Liver (tissue), 9 donors: ENCODE measurements around the gene DAAM1. TPM values are rescaled to one million over a fixed set of nuclear protein-coding genes. Genes with fewer than 3 reads are reported as not detected.

Experiments
- DNase-seq: peaks from one replicate; pipeline ENCODE4 v3.0.0-alpha.2; 2017; ENCODE audit warnings: low spot score
- H3K27ac ChIP-seq, 2 donors: one replicate each; pipeline ENCODE4 v1.7.0; 2013; ENCODE audit warnings: inconsistent platforms in 2 of 2, low read length in 2 of 2, control low read depth in 1 of 2, low read depth in 1 of 2, mild to moderate bottlenecking in 1 of 2
- H3K27me3 ChIP-seq, 4 donors: one replicate each; pipeline versions ENCODE4 v1.6.1 to v1.7.0; 2013; ENCODE audit warnings: low read length in 3 of 4, inconsistent platforms in 1 of 4, mild to moderate bottlenecking in 1 of 4, moderate library complexity in 1 of 4; ENCODE audit not compliant: control insufficient read depth in 4 of 4, insufficient read depth in 4 of 4
- H3K36me3 ChIP-seq, 4 donors: one replicate each; pipeline versions ENCODE4 v1.6.1 to v1.7.0; 2013; ENCODE audit warnings: low read length in 3 of 4, mild to moderate bottlenecking in 3 of 4, low read depth in 1 of 4, moderate library complexity in 1 of 4; ENCODE audit not compliant: control insufficient read depth in 4 of 4, insufficient read depth in 3 of 4
- H3K4me1 ChIP-seq, 4 donors: one replicate each; pipeline versions ENCODE4 v1.6.1 to v1.7.0; 2013; ENCODE audit warnings: low read length in 3 of 4, mild to moderate bottlenecking in 3 of 4, moderate library complexity in 1 of 4; ENCODE audit not compliant: control insufficient read depth in 4 of 4, insufficient read depth in 4 of 4
- H3K4me3 ChIP-seq, 3 donors: one replicate each; pipeline versions ENCODE4 v1.6.1 to v1.7.0; 2013; ENCODE audit warnings: low read length in 3 of 3, control low read depth in 1 of 3, low read depth in 1 of 3, mild to moderate bottlenecking in 1 of 3
- H3K9ac ChIP-seq, 2 donors: one replicate each; pipeline ENCODE4 v1.7.0; 2013; ENCODE audit warnings: low read length in 2 of 2, mild to moderate bottlenecking in 2 of 2, moderate library complexity in 2 of 2, control low read depth in 1 of 2, low read depth in 1 of 2
- H3K9me3 ChIP-seq, 4 donors: one replicate each; pipeline versions ENCODE4 v1.6.1 to v1.7.0; 2013; ENCODE audit warnings: low read length in 3 of 4; ENCODE audit not compliant: control insufficient read depth in 4 of 4
- ATF3 ChIP-seq: IDR thresholded peaks from 2 replicates; pipeline ENCODE4 v1.6.1; 2016; ENCODE audit warnings: antibody characterized with exemption
- EGR1 ChIP-seq, 2 donors: IDR thresholded peaks; 2 replicates each; pipeline ENCODE4 v1.6.1; 2016 to 2018; ENCODE audit warnings: antibody characterized with exemption in 2 of 2, low read depth in 2 of 2
- FOXA1 ChIP-seq: IDR thresholded peaks from 2 replicates; pipeline ENCODE4 v1.6.1; 2016; ENCODE audit warnings: antibody characterized with exemption
- FOXA2 ChIP-seq: IDR thresholded peaks from 2 replicates; pipeline ENCODE4 v1.6.1; 2016; ENCODE audit warnings: antibody characterized with exemption
- GABPA ChIP-seq, 2 donors: IDR thresholded peaks in 1 of 2; conservative IDR thresholded peaks in 1 of 2; 2 replicates each; pipeline ENCODE4 v1.6.1; 2016; ENCODE audit warnings: antibody characterized with exemption in 2 of 2, mild to moderate bottlenecking in 1 of 2, moderate library complexity in 1 of 2
- HNF4A ChIP-seq, 2 donors: conservative IDR thresholded peaks; 2 replicates each; pipeline ENCODE4 v1.6.1; 2016; ENCODE audit warnings: antibody characterized with exemption in 2 of 2, mild to moderate bottlenecking in 2 of 2
- HNF4G ChIP-seq: IDR thresholded peaks from 2 replicates; pipeline ENCODE4 v1.6.1; 2016; ENCODE audit warnings: antibody characterized with exemption
- JUND ChIP-seq, 2 donors: IDR thresholded peaks; 2 replicates each; pipeline ENCODE4 v1.6.1; 2016; ENCODE audit warnings: antibody characterized with exemption in 2 of 2
- NR2F2 ChIP-seq: IDR thresholded peaks from 2 replicates; pipeline ENCODE4 v1.6.1; 2016; ENCODE audit warnings: antibody characterized with exemption
- RAD21 ChIP-seq, 2 donors: IDR thresholded peaks; 2 replicates each; pipeline ENCODE4 v1.6.1; 2016; ENCODE audit warnings: antibody characterized with exemption in 2 of 2, mild to moderate bottlenecking in 2 of 2
- REST ChIP-seq: IDR thresholded peaks from 2 replicates; pipeline ENCODE4 v1.6.1; 2016; ENCODE audit warnings: antibody characterized with exemption, mild to moderate bottlenecking
- RXRA ChIP-seq, 2 donors: IDR thresholded peaks; 2 replicates each; pipeline ENCODE4 v1.6.1; 2017 to 2018; ENCODE audit warnings: antibody characterized with exemption in 2 of 2, mild to moderate bottlenecking in 1 of 2
- SP1 ChIP-seq: IDR thresholded peaks from 2 replicates; pipeline ENCODE4 v1.6.1; 2018; ENCODE audit warnings: antibody characterized with exemption, mild to moderate bottlenecking
- TAF1 ChIP-seq: conservative IDR thresholded peaks from 2 replicates; pipeline ENCODE4 v1.6.1; 2016; ENCODE audit warnings: antibody characterized with exemption, mild to moderate bottlenecking
- YY1 ChIP-seq: IDR thresholded peaks from 2 replicates; pipeline ENCODE4 v1.6.1; 2016; ENCODE audit warnings: antibody characterized with exemption, mild to moderate bottlenecking
- ZBTB33 ChIP-seq: IDR thresholded peaks from 2 replicates; pipeline ENCODE4 v1.6.1; 2016; ENCODE audit warnings: antibody characterized with exemption
- WGBS: extraction: QIAGEN DNeasy Blood & Tissue Kit; methylation state at CpG from one replicate; pipeline ENCODE4 v1.1.7; 2013; 5-methylcytosine and 5-hydroxymethylcytosine counted together
- polyA plus RNA-seq, 2 donors: library from polyadenylated mRNA; stranded (reverse) in 1 of 2; unstranded in 1 of 2; fragments of 200-250 nt in 1 of 2; fragments of >200 nt in 1 of 2; fragmentation: Nextera tagmentation in 1 of 2; extraction: Ambion mirVana in 1 of 2; gene quantifications; one replicate each; pipeline versions ENCODE4 v1.2.1 to v1.2.3, GENCODE V29; 2013 to 2015
- total RNA-seq, 2 donors: library from RNA; depleted of rRNA; stranded (reverse); fragments of >200 nt; gene quantifications; one replicate each; pipeline ENCODE4 v1.2.3, GENCODE V29; 2014
- donor health status: healthy.
- donor health status: healthy.
- donor health status: healthy.
- donor health status: healthy.
- donor health status: healthy.

Gene DAAM1
- total and polyA plus RNA-seq, 4 donors = 9.5 to 28.4 (median 18.5) TPM

GRCh38 chr14:59228421-59228820 lies 40.0 kb downstream of the DAAM1 start:
- Histone ChIP-seq H3K36me3 (no peaks in the 10 kb centered on the region), H3K9ac (no peak overlapping the region), H3K27ac (no peak overlapping the region), H3K27me3 (no peaks in the 10 kb centered on the region), H3K4me3 (no peak overlapping the region), H3K9me3 (no peaks in the 10 kb centered on the region), H3K4me1 (peaks cover 0 to 1% (median 0%) of the 10 kb centered on the region in 4 donors)
- no peak for DNase-seq
- WGBS = 89% methylated on average over 3 of the region's 3 CpGs
- TF ChIP-seq RXRA (IDR thresholded peaks at IDR 0.05) (no peak), RAD21 (IDR thresholded peaks at IDR 0.05) (no peak), YY1 (no peak), JUND (IDR thresholded peaks at IDR 0.05) (no peak), EGR1 (IDR thresholded peaks at IDR 0.05; ENCODE audit: low read depth in 2 of 2) (no peak), SP1 (no peak), ATF3 (no peak), FOXA1 (no peak), HNF4G (no peak)

- Histone ChIP-seq H3K4me1 (peaks cover 0 to 1% (median 0%) of the 10 kb centered on the region in 4 donors), H3K27me3 (no peaks in the 10 kb centered on the region), H3K9ac (no peak overlapping the region), H3K36me3 (no peaks in the 10 kb centered on the region), H3K9me3 (no peaks in the 10 kb centered on the region), H3K4me3 (no peak overlapping the region), H3K27ac (no peak overlapping the region)
- DNase-seq = no peak
- 90% methylated on average over 3 of the region's 3 CpGs for WGBS
- TF ChIP-seq REST (no peak), SP1 (no peak), TAF1 (no peak), FOXA1 (no peak), YY1 (no peak), FOXA2 (no peak), ZBTB33 (no peak), RXRA (IDR thresholded peaks at IDR 0.05) (no peak), JUND (IDR thresholded peaks at IDR 0.05) (no peak), HNF4G (no peak), GABPA (IDR thresholded peaks at IDR 0.05 in 1 of 2, conservative IDR thresholded peaks at IDR 0.05 in 1 of 2) (no peak), HNF4A (conservative IDR thresholded peaks at IDR 0.05) (no peak), NR2F2 (no peak), EGR1 (IDR thresholded peaks at IDR 0.05; ENCODE audit: low read depth in 2 of 2) (no peak)
Observed at GRCh38 chr14:59229653-59230406, 41.4 kb downstream of the DAAM1 start.
